Lung (tissue), 16 donors: ENCODE results near the gene FXR1. TPM values are rescaled to one million over a fixed set of nuclear protein-coding genes. Genes with fewer than 3 reads are reported as not detected.
"Not testable (repeated sequence)": the region's sequence is repeated elsewhere in the genome, so short reads cannot be mapped to it uniquely, and the experiment has no call there.

ENCODE experiments used
- ATAC-seq: fragments of 200-7000 bp; cut with Tn5 transposase; one replicate; pipeline ENCODE4 v1.9.1; 2020; ENCODE audit warnings: moderate number of reproducible peaks; ENCODE audit not compliant: insufficient read depth, low FRiP score
- DNase-seq, 3 donors: peaks; one replicate each; pipeline ENCODE4 v3.0.0-alpha.2; 2013 to 2017
- H3K27ac ChIP-seq, 2 donors: one replicate each; pipeline ENCODE4 v1.5.1; 2013; ENCODE audit warnings: mild to moderate bottlenecking in 2 of 2, moderate library complexity in 2 of 2, control low read depth in 1 of 2, inconsistent platforms in 1 of 2, low read depth in 1 of 2, low read length in 1 of 2
- H3K27me3 ChIP-seq, 3 donors: one replicate each; pipeline ENCODE4 v1.5.1; 2013; ENCODE audit warnings: low read length in 2 of 3; ENCODE audit not compliant: control insufficient read depth in 3 of 3, insufficient read depth in 3 of 3
- H3K36me3 ChIP-seq, 4 donors: one replicate each; pipeline ENCODE4 v1.5.1; 2013; ENCODE audit warnings: low read length in 4 of 4, mild to moderate bottlenecking in 1 of 4, moderate library complexity in 1 of 4; ENCODE audit not compliant: control insufficient read depth in 4 of 4, insufficient read depth in 4 of 4
- H3K4me1 ChIP-seq, 5 donors: one replicate each; pipeline ENCODE4 v1.5.1; 2013; ENCODE audit warnings: low read length in 5 of 5, mild to moderate bottlenecking in 2 of 5, moderate library complexity in 1 of 5; ENCODE audit not compliant: control insufficient read depth in 5 of 5, insufficient read depth in 5 of 5
- H3K4me3 ChIP-seq: one replicate; pipeline ENCODE4 v1.5.1; 2013; ENCODE audit warnings: mild to moderate bottlenecking, control low read depth, moderate library complexity
- H3K9ac ChIP-seq, 2 donors: one replicate each; pipeline ENCODE4 v1.5.1; 2013; ENCODE audit warnings: low read length in 2 of 2, control low read depth in 1 of 2; ENCODE audit not compliant: insufficient read depth in 1 of 2
- H3K9me3 ChIP-seq, 4 donors: one replicate each; pipeline ENCODE4 v1.5.1; 2013; ENCODE audit warnings: low read length in 3 of 4, mild to moderate bottlenecking in 1 of 4, moderate library complexity in 1 of 4; ENCODE audit not compliant: control insufficient read depth in 4 of 4, insufficient read depth in 3 of 4
- WGBS, 2 donors: extraction: QIAGEN DNeasy Blood & Tissue Kit; methylation state at CpG; one replicate each; pipeline ENCODE4 v1.1.7; 2013; 5-methylcytosine and 5-hydroxymethylcytosine counted together
- long read RNA-seq, 5 donors: transcript quantifications; one replicate each; lab custom pipeline, GENCODE V29; 2026
- polyA plus RNA-seq, 2 donors: library from polyadenylated mRNA; stranded (reverse); fragments of 200-250 nt; gene quantifications; one replicate each; pipeline ENCODE4 v1.2.1, GENCODE V29; 2013
- total RNA-seq, 2 donors: library from RNA; depleted of rRNA in 1 of 2; stranded (reverse); fragments of >200 nt in 1 of 2; gene quantifications; one replicate each; pipeline ENCODE4 v1.2.1, GENCODE V29; 2014 to 2021
- TF ChIP-seq, protein P1 (sequence below): IDR thresholded peaks from 2 replicates; pipeline ENCODE4 v1.5.1; 2012; ENCODE audit warnings: mild to moderate bottlenecking; ENCODE audit errors: control extremely low read depth, extremely low read depth
- donor health status: control.
- donor health status: control.
- donor health status: Bipolar disorder and iron deficiency.
- donor health status: healthy.
- donor health status: DM: yes; HTN: yes; CAD: no.

Gene FXR1
- total RNA-seq, result 100 to 1,000 TPM in 1 of 2 donors, 10 to 100 TPM in 1; 71.9 to 315 TPM
- polyA plus RNA-seq, result 10 to 100 TPM; 45.7 to 54.6 TPM
- long read RNA-seq, donor 1, full-length matches to known transcripts, result 33 of 61 reads
- long read RNA-seq, donor 1, partial matches to known transcripts, result 28 of 61 reads
- long read RNA-seq, donor 1, other reads (novel, unspliced or antisense), result 0 of 61 reads
- long read RNA-seq, donor 2, full-length matches to known transcripts, result 9 of 9 reads
- long read RNA-seq, donor 2, partial matches to known transcripts, result 0 of 9 reads
- long read RNA-seq, donor 2, other reads (novel, unspliced or antisense), result 0 of 9 reads
- long read RNA-seq, donor 3, full-length matches to known transcripts, result 8 of 22 reads
- long read RNA-seq, donor 3, partial matches to known transcripts, result 14 of 22 reads
- long read RNA-seq, donor 3, other reads (novel, unspliced or antisense), result 0 of 22 reads
- long read RNA-seq, donor 4, partial matches to known transcripts, result 5 of 9 reads
- long read RNA-seq, donor 4, other reads (novel, unspliced or antisense), result 0 of 9 reads
- long read RNA-seq, donor 5, full-length matches to known transcripts, result 21 of 41 reads
- long read RNA-seq, donor 5, partial matches to known transcripts, result 20 of 41 reads
- long read RNA-seq, donor 5, other reads (novel, unspliced or antisense), result 0 of 41 reads

DNA sequence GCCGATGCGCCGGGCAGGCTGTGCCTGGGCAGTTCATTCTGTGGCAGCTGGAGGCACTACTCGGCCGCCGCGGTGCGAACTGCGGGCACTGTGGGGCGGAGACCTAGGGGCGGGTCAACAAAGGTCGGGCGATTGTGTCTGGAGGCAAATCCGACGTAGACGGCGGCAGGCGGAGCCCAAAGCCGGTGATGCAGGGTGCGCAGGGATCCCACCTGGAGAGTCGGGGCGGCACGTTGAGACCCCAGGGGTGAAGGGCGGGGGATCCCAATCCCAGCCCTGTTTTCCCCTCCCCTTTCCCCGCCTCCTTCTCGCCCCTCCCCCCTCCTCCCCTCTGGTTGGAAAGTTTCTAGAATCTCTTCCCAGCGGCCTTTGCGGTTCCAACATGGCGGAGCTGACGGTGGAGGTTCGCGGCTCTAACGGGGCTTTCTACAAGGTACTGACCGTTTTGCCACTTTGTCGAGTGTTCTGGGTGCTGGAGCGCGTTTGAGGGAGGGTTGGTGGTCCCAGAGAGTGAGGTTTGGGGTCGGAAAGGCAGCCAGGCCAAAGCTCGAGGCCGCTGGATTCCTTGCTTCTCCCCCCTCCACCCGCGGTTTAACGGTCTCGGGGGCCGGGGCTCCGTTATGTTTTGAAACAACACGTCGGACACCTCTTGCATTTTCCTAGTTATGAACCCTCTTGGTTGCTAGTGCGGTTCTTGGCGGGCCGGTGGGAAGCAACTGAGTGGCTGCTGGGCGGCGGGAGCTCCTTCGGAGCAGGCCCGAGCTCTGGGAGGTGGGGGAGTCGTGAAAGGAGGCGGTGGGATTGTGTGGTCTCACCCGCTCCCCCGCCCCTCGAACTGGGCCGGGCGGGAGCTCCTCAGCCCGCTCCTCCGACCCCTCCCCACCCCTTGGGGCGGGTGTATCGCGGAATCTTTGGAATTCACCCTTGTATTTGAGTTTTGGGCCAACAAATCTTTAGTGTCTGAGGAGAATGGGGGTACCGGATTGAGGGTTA, at the start of gene FXR1:
FXR1 (plus strand) TSS at position 367 of the 993 bp plus-strand sequence; CDS start at position 383, 16 bp downstream.
- H3K9me3 ChIP-seq, result no peaks in the 10 kb centered on the region
- no peaks in the 10 kb centered on the region for H3K27me3 ChIP-seq
- H3K4me1 ChIP-seq, result peaks cover 0 to 17% (median 10%) of the 10 kb centered on the region in 5 donors
- peak within 1 kb of the TSS; percentile 86 for H3K4me3 ChIP-seq
- peak within 1 kb of the TSS; percentile 92 to 95 for H3K27ac ChIP-seq
- ATAC-seq (peak; percentile 97), DNase-seq (peak; percentile 91 to 93 (median 92))
- peaks cover 0 to 8% (median 5%) of the 10 kb centered on the region in 4 donors for H3K36me3 ChIP-seq
- TF ChIP-seq, protein P1, sequence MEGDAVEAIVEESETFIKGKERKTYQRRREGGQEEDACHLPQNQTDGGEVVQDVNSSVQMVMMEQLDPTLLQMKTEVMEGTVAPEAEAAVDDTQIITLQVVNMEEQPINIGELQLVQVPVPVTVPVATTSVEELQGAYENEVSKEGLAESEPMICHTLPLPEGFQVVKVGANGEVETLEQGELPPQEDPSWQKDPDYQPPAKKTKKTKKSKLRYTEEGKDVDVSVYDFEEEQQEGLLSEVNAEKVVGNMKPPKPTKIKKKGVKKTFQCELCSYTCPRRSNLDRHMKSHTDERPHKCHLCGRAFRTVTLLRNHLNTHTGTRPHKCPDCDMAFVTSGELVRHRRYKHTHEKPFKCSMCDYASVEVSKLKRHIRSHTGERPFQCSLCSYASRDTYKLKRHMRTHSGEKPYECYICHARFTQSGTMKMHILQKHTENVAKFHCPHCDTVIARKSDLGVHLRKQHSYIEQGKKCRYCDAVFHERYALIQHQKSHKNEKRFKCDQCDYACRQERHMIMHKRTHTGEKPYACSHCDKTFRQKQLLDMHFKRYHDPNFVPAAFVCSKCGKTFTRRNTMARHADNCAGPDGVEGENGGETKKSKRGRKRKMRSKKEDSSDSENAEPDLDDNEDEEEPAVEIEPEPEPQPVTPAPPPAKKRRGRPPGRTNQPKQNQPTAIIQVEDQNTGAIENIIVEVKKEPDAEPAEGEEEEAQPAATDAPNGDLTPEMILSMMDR, result peak; percentile 61
- 0% methylated on average over 66 to 68 of the region's 68 CpGs for WGBS, 2 donors
- peak within 1 kb of the TSS; percentile 94 to 100 for H3K9ac ChIP-seq

DNA sequence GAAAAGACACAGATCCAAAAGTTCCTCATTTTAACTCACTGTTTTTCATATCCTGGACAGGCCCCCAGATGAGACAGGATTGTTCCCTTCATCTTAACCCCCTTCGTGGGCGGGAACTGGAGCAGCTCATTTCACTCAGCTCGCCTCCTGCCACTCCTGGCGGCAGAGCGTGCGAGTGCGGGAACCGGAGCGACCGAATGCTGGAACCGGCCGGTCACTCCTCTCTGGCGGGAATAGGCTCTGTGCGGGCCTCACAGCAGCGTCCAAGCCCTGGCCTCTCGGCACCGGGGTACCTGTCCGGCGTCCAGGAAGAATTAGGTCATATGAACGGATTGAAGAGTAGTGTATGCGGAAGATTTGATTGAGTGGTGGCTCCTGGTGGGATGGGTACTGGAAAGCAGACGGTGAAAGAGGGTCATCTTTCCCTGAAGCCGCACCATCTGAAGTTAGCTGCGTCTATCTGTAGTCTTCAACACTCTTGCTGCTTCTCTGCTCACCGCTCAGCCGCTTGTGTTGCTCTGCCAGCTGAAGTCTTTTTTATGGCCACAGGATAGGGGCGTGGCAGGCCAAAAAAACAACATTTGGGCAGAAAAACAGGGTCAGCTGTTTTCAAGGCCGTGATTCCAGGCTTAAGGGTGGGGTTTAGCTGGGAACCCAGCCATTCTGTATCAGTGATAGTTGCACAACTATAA, 42.3 kb upstream of the FXR1 start:
- Histone ChIP-seq H3K9me3 (peaks cover 0 to 4% (median 1%) of the 10 kb centered on the region in 4 donors), H3K36me3 (no peaks in the 10 kb centered on the region), H3K9ac (no peak overlapping the region), H3K4me1 (peaks cover 0 to 5% (median 0%) of the 10 kb centered on the region in 5 donors), H3K27ac (peak overlapping the region in 1 of 2 donors; percentile 34), H3K4me3 (no peak overlapping the region), H3K27me3 (no peaks in the 10 kb centered on the region)
- DNase-seq (peak; percentile 54 to 78 (median 73)), ATAC-seq (peak; percentile 41)
- TF ChIP-seq, protein P1, result no peak
- 21 to 26% methylated on average over 28 of the region's 28 CpGs for WGBS, 2 donors

- H3K4me1 ChIP-seq, result peaks cover 0 to 5% (median 0%) of the 10 kb centered on the region in 5 donors
- DNase-seq (peak in 2 of 3 donors; percentile 41 to 67), ATAC-seq (no peak)
- peaks cover 0 to 4% (median 1%) of the 10 kb centered on the region in 4 donors for H3K9me3 ChIP-seq
- no peak overlapping the region for H3K27ac ChIP-seq
- H3K27me3 ChIP-seq, result no peaks in the 10 kb centered on the region
- TF ChIP-seq, protein P1, result no peak
- no peak overlapping the region for H3K4me3 ChIP-seq
- WGBS, 2 donors, result 35 to 44% methylated on average over 3 of the region's 3 CpGs
- H3K36me3 ChIP-seq, result no peaks in the 10 kb centered on the region
- H3K9ac ChIP-seq, result no peak overlapping the region
Measured at GRCh38 chr3:180871901-180872300, 40.6 kb upstream of the FXR1 start.

GRCh38 chr3:180872430-180872829, 40.0 kb upstream of the FXR1 start:
- H3K9ac ChIP-seq, DNase-seq, H3K9me3 ChIP-seq, H3K36me3 ChIP-seq, H3K27me3 ChIP-seq, H3K27ac ChIP-seq, ATAC-seq, H3K4me3 ChIP-seq, H3K4me1 ChIP-seq: not testable (repeated sequence)
- WGBS, 2 donors, result 87 to 94% methylated on average over 9 of the region's 9 CpGs
